Duodenal mucosa (tissue), 2 donors: Measurements from ENCODE around the gene KIF2A.

Experiments used
- H3K27ac ChIP-seq: one replicate; pipeline ENCODE4 v1.7.0; 2013; ENCODE audit warnings: low read depth, low read length
- H3K27me3 ChIP-seq, 2 donors: one replicate each; pipeline ENCODE4 v1.7.0; 2013; ENCODE audit warnings: low read length in 2 of 2, control low read depth in 1 of 2; ENCODE audit not compliant: insufficient read depth in 2 of 2, control insufficient read depth in 1 of 2
- H3K36me3 ChIP-seq, 2 donors: one replicate each; pipeline ENCODE4 v1.7.0; 2013; ENCODE audit warnings: low read length in 2 of 2, control low read depth in 1 of 2; ENCODE audit not compliant: insufficient read depth in 2 of 2, control insufficient read depth in 1 of 2
- H3K4me1 ChIP-seq, 2 donors: one replicate each; pipeline ENCODE4 v1.7.0; 2013; ENCODE audit warnings: low read length in 2 of 2, control low read depth in 1 of 2; ENCODE audit not compliant: insufficient read depth in 2 of 2, control insufficient read depth in 1 of 2
- H3K4me3 ChIP-seq, 2 donors: one replicate each; pipeline ENCODE4 v1.7.0; 2013; ENCODE audit warnings: low read length in 2 of 2, low read depth in 1 of 2
- H3K9ac ChIP-seq, 2 donors: one replicate each; pipeline ENCODE4 v1.7.0; 2013; ENCODE audit warnings: low read length in 2 of 2, low read depth in 1 of 2
- H3K9me3 ChIP-seq, 2 donors: one replicate each; pipeline ENCODE4 v1.7.0; 2013; ENCODE audit warnings: low read length in 2 of 2, control low read depth in 1 of 2; ENCODE audit not compliant: control insufficient read depth in 1 of 2

Gene KIF2A

DNA sequence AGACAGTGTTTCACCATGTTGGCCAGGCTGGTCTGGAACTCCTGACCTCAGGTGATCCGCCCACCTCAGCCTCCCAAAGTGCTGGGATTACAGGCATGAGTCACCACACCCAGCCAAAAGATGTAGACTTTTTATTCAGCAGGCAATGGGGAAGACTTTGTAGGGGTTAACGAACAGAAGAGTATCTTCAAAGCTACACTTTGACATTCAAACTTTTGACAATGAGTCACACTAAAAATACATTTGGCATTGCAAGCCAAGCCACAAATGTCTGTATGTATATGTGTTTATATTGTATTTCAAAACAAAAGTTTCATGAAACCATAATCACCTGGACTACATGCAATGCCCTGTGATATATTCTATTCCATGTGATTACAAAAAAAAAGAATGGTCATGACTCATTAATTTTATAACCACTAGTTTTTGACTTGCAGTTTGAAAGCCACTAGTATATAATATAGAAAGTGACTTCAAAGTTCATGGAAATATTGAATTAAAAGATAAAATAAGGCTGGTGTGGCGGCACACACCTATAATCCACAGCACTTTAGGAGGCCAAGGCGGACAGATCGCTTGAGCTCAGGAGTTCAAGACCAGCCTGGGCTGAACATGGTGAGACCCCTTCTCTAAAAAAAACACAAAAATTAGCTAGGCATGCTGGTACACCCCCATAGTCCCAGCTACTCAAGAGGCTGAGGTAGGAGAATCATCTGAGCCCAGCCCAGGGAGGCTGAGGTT is 89.4 kb downstream of the KIF2A start:
- no peaks in the 10 kb centered on the region for H3K9me3 ChIP-seq
- H3K4me3 ChIP-seq: no peak overlapping the region
- H3K27ac ChIP-seq: no peak overlapping the region
- H3K9ac ChIP-seq: no peak overlapping the region
- H3K36me3 ChIP-seq: peaks cover 4 to 53% of the 10 kb centered on the region in 2 donors
- no peaks in the 10 kb centered on the region for H3K4me1 ChIP-seq
- no peaks in the 10 kb centered on the region for H3K27me3 ChIP-seq

DNA sequence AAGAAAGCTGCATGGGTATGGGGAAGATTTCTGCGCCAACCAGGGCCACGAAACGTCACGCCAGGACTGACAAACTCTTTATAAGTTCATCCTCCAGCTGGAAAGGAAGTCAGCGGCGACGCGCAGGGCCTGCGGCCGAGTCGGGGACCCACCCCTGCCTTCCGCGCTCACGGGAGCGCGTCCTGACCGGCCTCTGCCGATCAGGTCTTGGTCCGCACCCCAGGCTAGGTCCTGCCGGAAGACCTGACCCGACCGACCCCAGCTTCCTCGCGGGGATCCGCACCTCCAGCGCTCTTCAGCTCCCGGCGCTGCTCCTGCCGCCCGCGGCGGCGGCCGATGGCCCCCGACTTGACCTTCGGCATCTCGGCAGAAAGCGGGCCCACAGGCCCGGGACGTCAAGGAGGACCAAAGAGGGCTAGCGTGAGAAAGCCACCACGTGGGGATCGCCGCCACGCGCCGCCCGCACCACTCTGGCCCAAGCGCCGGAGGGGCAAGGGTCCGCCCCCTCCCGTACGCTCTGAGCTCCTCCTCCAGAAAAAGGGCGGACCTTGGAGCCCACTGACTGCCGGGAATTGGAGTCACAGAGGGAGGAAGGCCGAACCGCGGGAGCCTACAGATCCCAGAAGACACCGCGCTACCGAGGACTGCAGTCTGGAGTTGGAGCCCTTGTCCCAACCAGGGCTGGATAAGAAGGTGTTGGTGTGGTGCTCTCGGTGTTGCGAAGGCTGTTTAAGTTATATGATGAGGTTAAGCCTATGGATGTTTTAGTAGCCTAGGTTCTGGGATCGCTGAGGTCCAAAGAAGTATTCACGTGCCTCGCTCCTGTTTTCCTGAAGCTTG is 97.6 kb downstream of the KIF2A start, which contains the start of gene DIMT1:
TSS of gene DIMT1 (minus strand) at position 495 of the 840 bp plus-strand sequence. CDS start at position 362, 133 bp downstream.
- Histone ChIP-seq H3K36me3 (peaks cover 2 to 18% of the 10 kb centered on the region in 2 donors), H3K27ac (peak within 1 kb of the TSS; percentile 92), H3K9me3 (no peaks in the 10 kb centered on the region), H3K4me3 (peak within 1 kb of the TSS; percentile 97 to 99), H3K27me3 (no peaks in the 10 kb centered on the region), H3K4me1 (peaks cover 9 to 14% of the 10 kb centered on the region in 2 donors), H3K9ac (peak within 1 kb of the TSS; percentile 89 to 95)

DNA sequence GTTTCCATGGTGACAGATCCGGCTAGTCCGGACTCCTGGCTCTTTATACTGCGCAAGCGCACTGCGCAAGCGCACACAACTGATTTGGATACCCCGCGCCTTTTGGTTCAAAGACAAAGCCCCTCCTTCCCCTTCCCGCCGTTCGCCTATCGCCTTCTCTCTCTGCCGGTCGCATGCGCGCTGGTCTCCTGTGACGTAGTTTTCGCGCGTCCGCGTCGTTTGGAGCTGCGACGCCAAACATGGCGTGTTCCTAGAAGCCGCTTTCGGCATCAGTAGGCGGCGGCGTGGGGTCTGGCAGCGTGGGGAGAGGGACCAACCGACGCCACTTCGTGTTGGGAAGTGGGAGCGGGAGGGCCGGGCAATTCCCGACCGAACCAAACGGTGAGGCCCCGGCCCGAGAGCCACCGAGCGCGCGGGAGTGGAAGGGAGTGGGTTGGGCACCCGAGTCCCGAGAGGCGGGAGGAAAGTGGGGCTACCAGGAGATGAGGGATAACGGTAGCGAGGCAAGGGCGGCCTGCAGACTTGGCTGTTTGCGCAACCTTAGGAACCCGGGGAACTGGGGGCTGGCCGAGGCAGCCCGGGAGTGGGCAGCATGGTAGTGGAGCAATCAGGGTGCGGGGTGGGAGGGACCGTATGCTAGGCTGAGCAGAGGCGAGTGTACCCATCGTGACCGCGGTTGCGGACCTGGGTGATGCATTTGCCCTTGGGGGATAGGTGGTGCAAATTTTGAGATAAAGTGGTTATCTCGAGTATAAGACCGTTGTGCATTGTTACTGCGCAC is 106.7 kb downstream of the KIF2A start, which contains the start of gene IPO11:
TSS of gene IPO11 (plus strand) at position 215 of the 781 bp plus-strand sequence. CDS start 24,517 bp downstream, outside the sequence.
- peak within 1 kb of the TSS; percentile 78 to 86 for H3K9ac ChIP-seq
- H3K27ac ChIP-seq: peak within 1 kb of the TSS; percentile 50
- H3K9me3 ChIP-seq: no peaks in the 10 kb centered on the region

DNA sequence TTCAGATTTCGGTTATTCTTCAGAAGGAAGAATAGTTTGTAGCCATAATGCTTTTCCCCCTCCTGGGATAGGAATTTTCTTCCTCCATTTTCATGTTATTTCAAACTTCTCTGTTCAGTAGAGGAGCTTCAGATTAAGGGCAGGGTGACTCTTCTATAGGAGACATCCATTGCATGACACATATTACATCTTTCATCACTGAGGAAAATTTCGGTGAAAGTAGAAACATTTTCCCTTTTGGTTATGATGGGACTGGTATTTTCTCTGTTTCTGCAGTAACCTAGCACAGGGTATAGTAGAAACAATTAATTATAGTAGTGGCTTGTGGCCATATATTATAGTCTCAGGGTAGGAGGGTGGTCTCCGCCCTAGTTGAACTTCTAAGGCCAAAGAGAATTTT is 107.7 kb downstream of the KIF2A start:
- H3K27ac ChIP-seq: no peak overlapping the region
- H3K4me3 ChIP-seq: peak overlapping the region; percentile 97 to 100
- peaks cover 0 to 4% of the 10 kb centered on the region in 2 donors for H3K36me3 ChIP-seq
- no peaks in the 10 kb centered on the region for H3K9me3 ChIP-seq
- H3K9ac ChIP-seq: peak overlapping the region in 1 of 2 donors; percentile 78
- H3K27me3 ChIP-seq: no peaks in the 10 kb centered on the region
- H3K4me1 ChIP-seq: peaks cover 9 to 15% of the 10 kb centered on the region in 2 donors

More for the DNA sequence above, 106.7 kb downstream of the KIF2A start, which contains the start of gene IPO11:
- Histone ChIP-seq H3K27me3 (no peaks in the 10 kb centered on the region), H3K36me3 (no peaks in the 10 kb centered on the region), H3K4me1 (peaks cover 9 to 15% of the 10 kb centered on the region in 2 donors), H3K4me3 (peak within 1 kb of the TSS; percentile 97 to 100)

DNA sequence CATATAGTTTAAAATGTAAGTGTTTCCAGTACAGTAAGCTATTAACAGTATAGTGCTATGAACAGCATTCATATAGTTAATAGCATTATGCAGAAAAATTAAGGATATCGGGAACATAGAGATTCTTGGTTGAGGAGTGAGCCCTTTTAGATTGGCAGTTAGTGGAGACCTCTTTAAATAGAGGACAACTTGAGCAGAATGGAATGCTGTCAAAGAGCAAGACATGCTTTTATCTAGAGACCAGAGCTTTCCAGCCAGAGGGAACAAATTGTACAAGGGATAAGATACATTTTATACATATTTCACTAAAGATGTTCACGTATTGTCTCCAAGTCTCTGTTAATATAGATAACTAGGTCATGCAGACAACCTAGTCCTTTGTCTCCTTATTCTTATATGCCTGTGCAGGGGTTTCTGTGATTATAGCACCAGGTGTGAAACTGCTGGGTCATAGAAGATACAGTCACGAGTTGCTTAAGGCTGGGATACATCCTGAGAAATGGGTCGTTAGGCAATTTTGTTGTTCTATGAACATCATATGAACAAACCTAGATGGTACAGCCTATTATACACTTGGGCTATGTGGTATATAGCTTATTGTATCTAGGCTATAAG is 112.6 kb downstream of the KIF2A start:
- Histone ChIP-seq H3K4me3 (no peak overlapping the region), H3K36me3 (peaks cover 0 to 4% of the 10 kb centered on the region in 2 donors), H3K9me3 (no peaks in the 10 kb centered on the region), H3K27ac (no peak overlapping the region), H3K9ac (no peak overlapping the region), H3K27me3 (no peaks in the 10 kb centered on the region), H3K4me1 (peaks cover 4% of the 10 kb centered on the region in 2 donors)

DNA sequence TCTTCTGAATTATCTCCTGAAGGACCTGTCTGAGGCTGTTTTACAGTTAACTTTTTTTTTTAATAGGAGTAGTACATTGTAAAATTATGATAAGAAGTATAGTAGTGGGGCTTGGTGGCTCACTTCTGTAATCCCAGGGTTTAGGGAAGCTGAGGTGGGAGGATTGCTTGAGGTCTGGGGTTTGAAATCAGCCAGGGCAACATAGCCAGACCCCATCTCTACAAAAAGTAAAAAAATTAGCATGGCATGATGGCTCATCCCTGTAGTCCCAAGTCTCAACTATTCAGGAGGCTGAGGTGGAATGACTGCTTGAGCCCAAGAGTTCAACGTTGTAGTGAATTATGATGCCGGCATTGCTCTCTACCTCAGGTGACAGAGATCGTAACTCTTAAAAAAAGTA is 113.6 kb downstream of the KIF2A start:
- Histone ChIP-seq H3K36me3 (peaks cover 0 to 4% of the 10 kb centered on the region in 2 donors), H3K4me1 (no peaks in the 10 kb centered on the region), H3K27me3 (no peaks in the 10 kb centered on the region), H3K9me3 (no peaks in the 10 kb centered on the region), H3K9ac (no peak overlapping the region), H3K4me3 (no peak overlapping the region), H3K27ac (no peak overlapping the region)

DNA sequence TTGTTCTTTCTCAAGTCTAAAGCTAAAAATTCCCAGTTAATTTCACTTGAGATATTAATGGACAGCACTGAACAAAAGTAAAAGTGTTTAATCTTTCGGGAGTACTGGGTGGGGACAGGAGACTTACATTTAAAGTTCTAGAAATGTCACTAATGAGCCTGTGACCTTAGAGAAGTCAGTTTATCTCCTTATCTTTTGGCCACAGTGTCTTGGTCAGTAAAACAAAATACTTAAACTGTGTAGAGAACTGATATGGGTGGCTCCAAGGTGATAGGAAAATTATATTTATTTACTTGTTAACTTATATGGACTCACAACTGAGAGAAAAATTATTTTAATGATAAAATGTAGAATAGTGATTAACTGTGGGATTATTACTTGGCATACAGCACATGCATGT is 115.4 kb downstream of the KIF2A start:
- H3K36me3 ChIP-seq: peaks cover 0 to 4% of the 10 kb centered on the region in 2 donors
- H3K4me1 ChIP-seq: no peaks in the 10 kb centered on the region
- no peak overlapping the region for H3K27ac ChIP-seq
- no peaks in the 10 kb centered on the region for H3K27me3 ChIP-seq
- H3K9me3 ChIP-seq: no peaks in the 10 kb centered on the region
- H3K9ac ChIP-seq: no peak overlapping the region
- H3K4me3 ChIP-seq: no peak overlapping the region

DNA sequence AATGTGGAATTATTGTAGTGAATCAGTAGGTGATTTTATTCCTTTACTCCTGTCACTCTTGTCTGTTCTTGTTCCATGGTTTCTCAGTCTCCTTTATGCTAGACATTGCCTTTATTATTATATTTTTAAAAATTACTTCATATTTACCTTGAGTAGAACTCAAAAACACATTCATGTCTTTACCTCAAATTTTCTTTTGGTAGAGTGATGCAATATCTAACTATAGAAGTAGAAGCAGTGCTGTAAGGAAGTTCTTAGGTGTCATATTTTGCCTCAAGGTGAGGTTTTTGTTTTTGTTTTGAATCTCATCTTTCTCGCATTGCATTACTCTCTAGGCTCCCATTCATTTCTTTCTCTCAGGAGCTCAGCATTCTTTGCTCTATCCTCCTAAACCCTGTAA is 118.8 kb downstream of the KIF2A start:
- Histone ChIP-seq H3K9me3 (no peaks in the 10 kb centered on the region), H3K4me3 (no peak overlapping the region), H3K27ac (no peak overlapping the region), H3K9ac (no peak overlapping the region), H3K36me3 (no peaks in the 10 kb centered on the region), H3K4me1 (no peaks in the 10 kb centered on the region), H3K27me3 (no peaks in the 10 kb centered on the region)

DNA sequence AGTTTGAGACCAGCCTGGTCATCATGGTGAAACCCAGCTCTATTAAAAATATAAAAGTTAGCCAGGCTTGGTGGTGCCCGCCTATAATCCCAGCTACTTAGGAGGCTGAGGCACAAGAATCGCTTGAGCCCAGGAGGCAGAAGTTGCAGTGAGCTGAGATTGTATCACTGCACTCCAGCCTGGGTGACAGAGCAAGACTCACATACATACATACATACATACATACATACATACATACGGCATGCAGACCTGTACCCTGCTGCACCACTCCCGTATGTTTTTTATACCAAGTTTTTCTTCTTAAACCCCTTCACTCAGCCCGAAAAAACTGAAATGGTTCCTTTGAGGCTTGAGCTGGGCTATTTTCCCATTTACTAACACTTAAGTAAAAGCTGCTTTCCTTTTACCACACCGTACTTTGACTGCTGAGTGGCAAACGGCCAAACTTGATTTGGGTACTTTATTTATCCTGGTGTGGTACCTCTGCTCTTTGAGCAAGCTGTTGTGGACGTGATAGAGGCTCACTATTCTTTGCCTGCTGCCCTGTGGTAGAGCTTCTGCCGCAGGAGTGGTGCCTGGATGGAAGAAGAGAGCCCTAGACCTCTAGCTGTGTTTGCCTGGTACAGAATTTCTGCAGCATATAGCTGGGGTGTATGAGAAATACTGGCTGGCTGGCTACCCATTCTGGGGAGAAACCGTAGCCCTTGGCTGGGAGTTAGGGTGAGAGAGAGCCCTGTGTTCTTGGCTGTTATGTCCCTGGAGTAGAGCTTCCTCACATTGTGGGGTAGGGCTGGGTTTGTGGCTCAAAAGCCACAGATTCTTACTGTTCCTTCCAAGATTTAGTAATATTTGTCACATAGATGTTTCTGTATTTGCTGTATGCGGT is 126.0 kb downstream of the KIF2A start:
- H3K4me1 ChIP-seq: peaks cover 0 to 11% of the 10 kb centered on the region in 2 donors
- H3K9me3 ChIP-seq: no peaks in the 10 kb centered on the region
- H3K27ac ChIP-seq: no peak overlapping the region
- no peaks in the 10 kb centered on the region for H3K27me3 ChIP-seq
- H3K36me3 ChIP-seq: peaks cover 0 to 3% of the 10 kb centered on the region in 2 donors
- no peak overlapping the region for H3K9ac ChIP-seq
- H3K4me3 ChIP-seq: no peak overlapping the region
